ENCODE measurements around the gene WASHC4. TPM values are rescaled to one million over a fixed set of nuclear protein-coding genes. Genes with fewer than 3 reads are reported as not detected.
"Not testable (repeated sequence)": the region's sequence is repeated elsewhere in the genome, so short reads cannot be mapped to it uniquely, and the experiment has no call there.

The WASHC4 gene
- total and polyA plus RNA-seq, 4 donors: 28.9 to 136 (median 51.9) TPM

DNA sequence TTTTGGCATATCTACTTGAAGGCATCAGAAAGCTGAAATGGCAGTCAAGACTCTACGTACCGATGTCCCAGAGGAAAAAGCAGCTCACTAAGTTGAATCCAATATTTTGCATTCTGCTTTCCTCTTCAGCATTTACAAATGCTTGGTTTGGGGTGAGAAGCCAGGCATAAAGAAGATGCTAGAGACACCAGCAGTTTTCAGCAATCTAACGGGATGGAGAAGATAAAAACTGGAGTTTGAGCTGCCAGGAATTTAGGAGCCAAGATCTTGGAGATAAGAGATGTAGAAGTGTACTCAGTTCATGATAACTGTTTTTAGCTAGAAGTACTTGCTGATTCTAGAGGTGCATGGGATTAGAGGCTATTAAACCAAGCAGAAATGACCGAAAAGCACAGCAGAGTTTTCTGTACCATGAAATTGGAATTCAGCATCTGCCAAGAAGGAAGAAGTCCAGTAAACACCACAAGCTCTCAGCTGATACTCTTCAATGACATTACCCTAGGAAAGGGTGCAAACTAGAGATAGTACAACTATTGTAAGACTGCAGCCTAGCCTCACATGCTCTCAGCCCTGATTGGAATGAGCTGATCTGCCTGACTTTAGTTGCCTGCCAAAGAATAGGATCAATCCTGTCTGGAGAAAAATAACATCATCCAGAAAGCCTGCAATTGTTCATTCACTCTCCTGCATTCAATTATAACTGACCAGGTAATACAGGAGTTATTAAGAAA is 15.9 kb upstream of the WASHC4 start:
- no peaks in the 10 kb centered on the region for H3K27me3 ChIP-seq (ENCODE audit: control insufficient read depth, insufficient read depth, low read length)
- no peaks in the 10 kb centered on the region for H3K4me1 ChIP-seq (ENCODE audit: control insufficient read depth, insufficient read depth, low read length)
- DNase-seq (ENCODE audit: low read depth in 4 of 6, low spot score in 6 of 6): peak in 2 of 6 donors; percentile 51 to 52
- H3K4me3 ChIP-seq (ENCODE audit: low read depth, low read length): no peak overlapping the region
- no peaks in the 10 kb centered on the region for H3K36me3 ChIP-seq (ENCODE audit: control insufficient read depth, insufficient read depth, low read length)
- H3K27ac ChIP-seq (ENCODE audit: low read depth, low read length): no peak overlapping the region
- WGBS (ENCODE audit: insufficient coverage): 84% methylated on average over 3 of the region's 4 CpGs
- no peaks in the 10 kb centered on the region for H3K9me3 ChIP-seq (ENCODE audit: control insufficient read depth, insufficient read depth, low read length)

DNA sequence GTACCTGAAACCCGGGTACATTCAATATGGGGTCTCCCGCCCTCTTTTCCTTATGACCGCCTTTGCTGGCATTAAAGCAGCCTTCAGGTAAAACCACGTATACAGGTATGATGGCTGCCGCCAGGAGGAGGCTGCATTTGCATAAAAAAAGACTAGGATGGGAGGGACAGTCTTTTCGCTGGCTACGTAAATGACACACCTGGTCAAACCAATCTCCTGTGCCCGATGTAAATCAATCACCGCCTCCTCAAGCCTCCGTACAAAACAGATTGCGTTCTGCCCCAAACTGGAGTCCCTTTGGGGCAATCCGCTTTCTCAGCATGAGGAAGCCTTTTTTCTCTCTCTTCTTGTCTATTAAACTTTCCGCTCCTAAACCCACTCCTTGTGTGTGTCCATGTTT is 15.2 kb upstream of the WASHC4 start:
- no peaks in the 10 kb centered on the region for H3K36me3 ChIP-seq (ENCODE audit: control insufficient read depth, insufficient read depth, low read length)
- DNase-seq (ENCODE audit: low read depth in 4 of 6, low spot score in 6 of 6): peak in 1 of 6 donors; percentile 81
- no peaks in the 10 kb centered on the region for H3K27me3 ChIP-seq (ENCODE audit: control insufficient read depth, insufficient read depth, low read length)
- no peaks in the 10 kb centered on the region for H3K4me1 ChIP-seq (ENCODE audit: control insufficient read depth, insufficient read depth, low read length)
- no peak overlapping the region for H3K4me3 ChIP-seq (ENCODE audit: low read depth, low read length)
- no peak overlapping the region for H3K27ac ChIP-seq (ENCODE audit: low read depth, low read length)
- H3K9me3 ChIP-seq (ENCODE audit: control insufficient read depth, insufficient read depth, low read length): no peaks in the 10 kb centered on the region
- 41% methylated on average over 12 of the region's 13 CpGs for WGBS (ENCODE audit: insufficient coverage)

DNA sequence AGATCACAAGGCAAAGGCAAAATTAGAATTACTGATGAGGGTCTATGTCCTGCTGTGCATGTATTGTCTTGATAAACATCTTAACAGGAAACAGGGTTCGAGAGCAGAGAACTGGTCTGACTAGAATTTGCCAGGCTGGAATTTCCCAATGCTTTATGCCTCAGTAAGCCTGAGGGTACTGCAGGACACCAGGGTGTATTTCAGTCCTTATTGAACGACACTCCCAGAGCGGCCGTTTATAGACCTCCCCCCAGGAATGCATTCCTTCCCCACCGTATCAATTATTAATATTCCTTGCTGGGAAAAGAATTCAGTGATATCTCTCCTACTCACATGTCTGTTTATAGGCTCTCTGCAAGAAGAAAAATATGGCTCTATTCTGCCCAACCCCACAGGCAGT is 12.2 kb upstream of the WASHC4 start:
- DNase-seq (ENCODE audit: low read depth in 4 of 6, low spot score in 6 of 6); H3K36me3 ChIP-seq (ENCODE audit: control insufficient read depth, insufficient read depth, low read length); H3K4me1 ChIP-seq (ENCODE audit: control insufficient read depth, insufficient read depth, low read length); H3K27me3 ChIP-seq (ENCODE audit: control insufficient read depth, insufficient read depth, low read length); H3K27ac ChIP-seq (ENCODE audit: low read depth, low read length); H3K9me3 ChIP-seq (ENCODE audit: control insufficient read depth, insufficient read depth, low read length); H3K4me3 ChIP-seq (ENCODE audit: low read depth, low read length): not testable (repeated sequence)
- 75% methylated on average over 2 of the region's 5 CpGs for WGBS (ENCODE audit: insufficient coverage)

DNA sequence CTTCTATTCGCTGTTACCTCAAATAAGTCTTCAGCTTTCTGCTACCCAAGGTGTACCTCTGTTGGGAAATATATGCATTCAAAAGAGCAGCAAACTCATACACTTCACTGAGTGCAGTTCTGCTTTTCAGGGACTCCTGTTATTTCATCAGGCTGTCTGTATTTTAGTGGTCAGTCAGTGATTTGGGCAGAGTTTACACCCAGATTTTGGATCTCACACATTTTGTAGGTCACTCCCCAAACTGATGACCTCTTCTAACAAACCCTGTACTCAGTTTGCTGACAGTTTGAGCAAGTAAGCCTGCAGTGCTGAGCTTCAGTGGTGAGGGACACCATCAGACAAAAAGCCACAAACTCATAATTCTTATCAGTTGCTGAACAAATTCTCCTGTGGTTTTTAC is 8.2 kb upstream of the WASHC4 start:
- H3K4me1 ChIP-seq (ENCODE audit: control insufficient read depth, insufficient read depth, low read length): no peaks in the 10 kb centered on the region
- no peaks in the 10 kb centered on the region for H3K27me3 ChIP-seq (ENCODE audit: control insufficient read depth, insufficient read depth, low read length)
- no peak for DNase-seq (ENCODE audit: low read depth in 4 of 6, low spot score in 6 of 6)

DNA sequence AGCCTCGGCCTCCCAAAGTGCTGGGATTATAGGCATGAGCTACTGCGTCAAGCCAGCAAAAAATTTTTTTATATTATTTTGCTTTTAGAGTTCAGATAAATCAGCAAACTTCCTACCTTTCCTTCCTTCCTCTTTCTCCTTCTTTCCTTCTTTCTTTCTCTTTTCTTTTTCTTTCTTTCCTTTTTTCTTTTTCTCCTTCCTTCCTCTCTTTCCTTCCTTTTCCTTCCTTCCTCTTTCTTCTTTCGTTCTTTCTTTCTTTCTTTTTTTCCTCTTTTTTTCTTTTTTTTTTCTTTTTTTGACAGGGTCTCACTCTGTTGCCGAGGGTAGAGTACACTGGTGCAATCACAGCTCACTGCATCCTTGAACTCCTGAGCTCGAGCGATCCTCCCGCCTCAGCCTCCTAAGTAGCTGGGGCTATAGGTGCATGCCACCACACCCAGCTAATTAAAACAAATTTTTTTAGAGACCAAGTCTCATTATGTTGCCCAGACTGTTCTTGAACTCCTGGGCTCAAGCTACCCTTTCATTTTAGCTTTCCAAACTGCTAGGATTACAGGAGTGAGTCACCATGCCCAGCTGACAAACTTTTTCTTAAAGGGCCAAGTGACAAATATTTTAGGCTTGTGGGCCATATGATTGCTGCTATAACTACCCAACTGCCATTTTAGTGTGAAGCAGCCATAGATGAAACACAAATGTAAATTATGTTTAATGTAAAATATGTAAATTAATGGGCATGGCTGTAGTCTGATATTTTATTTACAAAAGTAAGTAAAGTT is 7.1 kb upstream of the WASHC4 start:
- no peaks in the 10 kb centered on the region for H3K27me3 ChIP-seq (ENCODE audit: control insufficient read depth, insufficient read depth, low read length)
- WGBS (ENCODE audit: insufficient coverage): 87% methylated on average over 5 of the region's 7 CpGs
- H3K9me3 ChIP-seq (ENCODE audit: control insufficient read depth, insufficient read depth, low read length): no peaks in the 10 kb centered on the region
- H3K4me1 ChIP-seq (ENCODE audit: control insufficient read depth, insufficient read depth, low read length): no peaks in the 10 kb centered on the region
- DNase-seq (ENCODE audit: low read depth in 4 of 6, low spot score in 6 of 6): no peak
- no peak overlapping the region for H3K4me3 ChIP-seq (ENCODE audit: low read depth, low read length)
- H3K36me3 ChIP-seq (ENCODE audit: control insufficient read depth, insufficient read depth, low read length): no peaks in the 10 kb centered on the region
- H3K27ac ChIP-seq (ENCODE audit: low read depth, low read length): no peak overlapping the region

More for the DNA sequence above, 8.2 kb upstream of the WASHC4 start:
- Histone ChIP-seq H3K4me3 (ENCODE audit: low read depth, low read length) (no peak overlapping the region), H3K9me3 (ENCODE audit: control insufficient read depth, insufficient read depth, low read length) (no peaks in the 10 kb centered on the region), H3K36me3 (ENCODE audit: control insufficient read depth, insufficient read depth, low read length) (no peaks in the 10 kb centered on the region), H3K27ac (ENCODE audit: low read depth, low read length) (no peak overlapping the region)
- 100% methylated on average over 1 of the region's 1 CpG for WGBS (ENCODE audit: insufficient coverage)

DNA sequence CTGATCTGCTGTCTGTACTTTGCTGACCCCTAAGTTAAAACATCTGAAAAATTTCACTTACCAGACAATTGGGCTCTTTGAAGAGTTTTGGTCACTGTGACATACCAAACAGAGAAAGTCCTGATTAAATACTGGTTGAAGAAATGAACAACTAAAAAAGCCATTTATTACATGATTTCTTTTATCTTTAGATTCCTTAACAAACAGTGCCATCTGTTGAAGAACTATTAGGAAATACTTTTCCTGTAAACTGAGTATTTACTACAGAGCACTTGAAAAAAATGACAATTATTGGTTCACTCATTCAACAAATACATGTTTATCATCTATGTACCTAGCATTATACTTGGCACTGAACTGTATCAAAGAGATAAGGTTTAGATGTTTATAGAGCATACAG is 6.5 kb upstream of the WASHC4 start:
- Histone ChIP-seq H3K4me3 (ENCODE audit: low read depth, low read length) (no peak overlapping the region), H3K36me3 (ENCODE audit: control insufficient read depth, insufficient read depth, low read length) (no peaks in the 10 kb centered on the region), H3K27me3 (ENCODE audit: control insufficient read depth, insufficient read depth, low read length) (no peaks in the 10 kb centered on the region), H3K9me3 (ENCODE audit: control insufficient read depth, insufficient read depth, low read length) (no peaks in the 10 kb centered on the region), H3K4me1 (ENCODE audit: control insufficient read depth, insufficient read depth, low read length) (no peaks in the 10 kb centered on the region), H3K27ac (ENCODE audit: low read depth, low read length) (no peak overlapping the region)
- peak in 1 of 6 donors; percentile 36 for DNase-seq (ENCODE audit: low read depth in 4 of 6, low spot score in 6 of 6)

DNA sequence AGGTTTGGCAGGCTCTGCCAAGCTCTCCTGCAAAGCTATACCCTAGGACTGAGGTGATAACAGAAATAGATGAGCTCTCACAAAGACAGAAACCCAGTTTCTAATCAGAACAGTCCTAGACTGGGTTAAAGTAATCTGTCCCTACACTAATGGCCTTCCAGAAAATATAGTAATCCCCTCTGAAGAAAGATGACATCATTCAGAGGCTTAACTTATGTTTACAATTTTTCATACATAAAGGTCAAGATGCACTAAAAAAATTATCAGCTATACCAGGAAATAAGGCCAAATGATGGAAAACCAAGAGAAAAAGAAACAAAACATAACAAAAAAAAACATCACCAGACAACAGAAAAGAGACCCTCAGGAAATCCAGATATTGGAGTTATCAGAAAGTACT is 4.9 kb upstream of the WASHC4 start:
- Histone ChIP-seq H3K4me3 (ENCODE audit: low read depth, low read length) (no peak overlapping the region), H3K4me1 (ENCODE audit: control insufficient read depth, insufficient read depth, low read length) (no peaks in the 10 kb centered on the region), H3K9me3 (ENCODE audit: control insufficient read depth, insufficient read depth, low read length) (no peaks in the 10 kb centered on the region), H3K27ac (ENCODE audit: low read depth, low read length) (no peak overlapping the region), H3K27me3 (ENCODE audit: control insufficient read depth, insufficient read depth, low read length) (no peaks in the 10 kb centered on the region), H3K36me3 (ENCODE audit: control insufficient read depth, insufficient read depth, low read length) (no peaks in the 10 kb centered on the region)
- no peak for DNase-seq (ENCODE audit: low read depth in 4 of 6, low spot score in 6 of 6)

DNA sequence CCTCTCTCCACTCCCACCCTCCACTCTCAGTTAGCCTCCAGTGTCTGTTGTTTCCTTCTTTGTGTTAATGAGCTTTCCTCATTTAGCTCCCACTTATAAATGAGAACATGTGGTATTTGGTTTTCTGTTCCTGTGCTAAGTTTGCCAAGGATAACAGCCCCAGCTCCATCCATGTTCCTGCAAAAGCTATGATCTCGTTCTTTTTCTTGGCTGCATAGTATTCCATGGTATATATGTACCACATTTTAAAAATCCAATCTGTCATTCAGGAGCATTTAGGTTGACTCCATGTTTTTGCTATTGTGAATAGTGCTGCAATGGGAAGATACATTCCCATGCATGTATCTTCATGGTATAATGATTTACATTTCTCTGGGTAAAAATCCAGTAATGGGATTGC is 2.8 kb upstream of the WASHC4 start:
- Histone ChIP-seq H3K9me3 (ENCODE audit: control insufficient read depth, insufficient read depth, low read length) (no peaks in the 10 kb centered on the region), H3K4me3 (ENCODE audit: low read depth, low read length) (no peak overlapping the region), H3K27me3 (ENCODE audit: control insufficient read depth, insufficient read depth, low read length) (no peaks in the 10 kb centered on the region), H3K4me1 (ENCODE audit: control insufficient read depth, insufficient read depth, low read length) (peaks cover 8% of the 10 kb centered on the region), H3K36me3 (ENCODE audit: control insufficient read depth, insufficient read depth, low read length) (no peaks in the 10 kb centered on the region), H3K27ac (ENCODE audit: low read depth, low read length) (no peak overlapping the region)
- no peak for DNase-seq (ENCODE audit: low read depth in 4 of 6, low spot score in 6 of 6)
- WGBS (ENCODE audit: insufficient coverage): no CpG with 5 or more reads among the region's 1 CpG

DNA sequence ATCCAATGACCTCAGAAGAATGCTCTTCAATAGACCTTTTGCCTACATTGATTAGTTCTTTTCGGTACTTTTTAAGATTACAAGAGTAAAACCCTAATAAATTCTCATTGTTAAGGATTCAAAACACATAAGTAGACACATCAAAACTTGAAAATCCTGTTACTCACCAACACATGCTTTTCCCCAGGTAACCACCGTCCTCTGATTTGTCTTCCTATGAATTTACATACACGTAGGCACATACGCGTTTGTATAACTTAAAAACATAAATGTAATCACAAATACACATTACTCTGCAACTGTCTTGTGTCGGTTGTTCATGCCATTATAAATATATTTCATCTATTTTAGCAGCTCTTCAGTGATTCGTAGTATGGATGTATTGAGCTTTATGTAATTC is 910 bp upstream of the WASHC4 start:
- Histone ChIP-seq H3K4me1 (ENCODE audit: control insufficient read depth, insufficient read depth, low read length) (peaks cover 9% of the 10 kb centered on the region), H3K9me3 (ENCODE audit: control insufficient read depth, insufficient read depth, low read length) (no peaks in the 10 kb centered on the region), H3K27ac (ENCODE audit: low read depth, low read length) (no peak overlapping the region), H3K36me3 (ENCODE audit: control insufficient read depth, insufficient read depth, low read length) (no peaks in the 10 kb centered on the region), H3K27me3 (ENCODE audit: control insufficient read depth, insufficient read depth, low read length) (no peaks in the 10 kb centered on the region), H3K4me3 (ENCODE audit: low read depth, low read length) (peak overlapping the region; percentile 97)
- no CpG with 5 or more reads among the region's 7 CpGs for WGBS (ENCODE audit: insufficient coverage)
- peak in 1 of 6 donors; percentile 24 for DNase-seq (ENCODE audit: low read depth in 4 of 6, low spot score in 6 of 6)

DNA sequence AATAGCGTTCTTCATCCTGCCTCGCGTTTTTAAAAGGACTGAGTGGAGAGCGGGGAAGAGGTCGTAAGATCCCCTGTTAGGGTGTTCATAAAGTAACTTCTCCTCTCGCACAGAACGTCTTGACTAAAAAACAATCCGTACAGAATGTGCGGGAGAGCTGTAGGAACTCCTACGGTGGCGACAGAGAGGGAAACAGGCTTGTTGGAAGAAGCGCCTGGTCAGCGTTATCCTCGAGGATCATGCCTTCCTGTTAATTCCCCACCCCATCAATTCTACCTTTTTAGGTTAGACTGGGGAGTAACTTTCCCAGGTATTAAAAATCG is 399 bp upstream of the WASHC4 start:
- Histone ChIP-seq H3K36me3 (ENCODE audit: control insufficient read depth, insufficient read depth, low read length) (no peaks in the 10 kb centered on the region), H3K27me3 (ENCODE audit: control insufficient read depth, insufficient read depth, low read length) (no peaks in the 10 kb centered on the region), H3K4me3 (ENCODE audit: low read depth, low read length) (peak overlapping the region; percentile 97), H3K4me1 (ENCODE audit: control insufficient read depth, insufficient read depth, low read length) (peaks cover 9% of the 10 kb centered on the region), H3K27ac (ENCODE audit: low read depth, low read length) (peak overlapping the region; percentile 98), H3K9me3 (ENCODE audit: control insufficient read depth, insufficient read depth, low read length) (no peaks in the 10 kb centered on the region)
- DNase-seq (ENCODE audit: low read depth in 4 of 6, low spot score in 6 of 6): peak in 4 of 6 donors; percentile 46 to 88 (median 72)
- WGBS (ENCODE audit: insufficient coverage): 0% methylated on average over 1 of the region's 15 CpGs

Data from spinal cord (tissue), 10 donors.